Measurements from ENCODE around the gene KRT82. TPM values are rescaled to one million over a fixed set of nuclear protein-coding genes. Genes with fewer than 3 reads are reported as not detected.
A peak's percentile ranks its signal among the peaks of the same experiment; 100 is the strongest.

KRT82 gene
- total and polyA plus RNA-seq, 2 experiments from 2014 or later, result not detected

GRCh38 chr12:52442600-52443061 is 36.5 kb upstream of the KRT82 start:
- Histone ChIP-seq H3K9me2 (replicated peaks; ENCODE audit: insufficient read depth) (no peaks in the 10 kb centered on the region), H3K4me3 (no peak overlapping the region), H4K20me1 (ENCODE audit: insufficient read depth, poor library complexity, severe bottlenecking) (no peaks in the 10 kb centered on the region), H3K36me3 (replicated peaks; ENCODE audit: insufficient read depth, low read depth) (no peaks in the 10 kb centered on the region), H3K27me3 (no peaks in the 10 kb centered on the region), H3K9me3 (ENCODE audit: low read depth) (no peaks in the 10 kb centered on the region), H3K4me2 (no peak overlapping the region), H2AFZ (no peak overlapping the region), H3K79me2 (no peaks in the 10 kb centered on the region), H3K4me1 (ENCODE audit: insufficient read depth) (peaks cover 19% of the 10 kb centered on the region), H3K27ac (peak overlapping the region; percentile 76)
- 30% methylated on average over 6 of the region's 6 CpGs for WGBS (ENCODE audit: low lambda C conversion rate, missing lambda C conversion rate)
- TF ChIP-seq, protein P1, sequence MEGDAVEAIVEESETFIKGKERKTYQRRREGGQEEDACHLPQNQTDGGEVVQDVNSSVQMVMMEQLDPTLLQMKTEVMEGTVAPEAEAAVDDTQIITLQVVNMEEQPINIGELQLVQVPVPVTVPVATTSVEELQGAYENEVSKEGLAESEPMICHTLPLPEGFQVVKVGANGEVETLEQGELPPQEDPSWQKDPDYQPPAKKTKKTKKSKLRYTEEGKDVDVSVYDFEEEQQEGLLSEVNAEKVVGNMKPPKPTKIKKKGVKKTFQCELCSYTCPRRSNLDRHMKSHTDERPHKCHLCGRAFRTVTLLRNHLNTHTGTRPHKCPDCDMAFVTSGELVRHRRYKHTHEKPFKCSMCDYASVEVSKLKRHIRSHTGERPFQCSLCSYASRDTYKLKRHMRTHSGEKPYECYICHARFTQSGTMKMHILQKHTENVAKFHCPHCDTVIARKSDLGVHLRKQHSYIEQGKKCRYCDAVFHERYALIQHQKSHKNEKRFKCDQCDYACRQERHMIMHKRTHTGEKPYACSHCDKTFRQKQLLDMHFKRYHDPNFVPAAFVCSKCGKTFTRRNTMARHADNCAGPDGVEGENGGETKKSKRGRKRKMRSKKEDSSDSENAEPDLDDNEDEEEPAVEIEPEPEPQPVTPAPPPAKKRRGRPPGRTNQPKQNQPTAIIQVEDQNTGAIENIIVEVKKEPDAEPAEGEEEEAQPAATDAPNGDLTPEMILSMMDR (IDR thresholded peaks at IDR 0.05; ENCODE audit: poor library complexity), result peak; percentile 26
- TF ChIP-seq EZH2phosphoT487 (IDR thresholded peaks at IDR 0.05; ENCODE audit: low read depth, severe bottlenecking, unreplicated experiment), result no peak
- peak; percentile 73 for DNase-seq (ENCODE audit: low spot score)

DNA sequence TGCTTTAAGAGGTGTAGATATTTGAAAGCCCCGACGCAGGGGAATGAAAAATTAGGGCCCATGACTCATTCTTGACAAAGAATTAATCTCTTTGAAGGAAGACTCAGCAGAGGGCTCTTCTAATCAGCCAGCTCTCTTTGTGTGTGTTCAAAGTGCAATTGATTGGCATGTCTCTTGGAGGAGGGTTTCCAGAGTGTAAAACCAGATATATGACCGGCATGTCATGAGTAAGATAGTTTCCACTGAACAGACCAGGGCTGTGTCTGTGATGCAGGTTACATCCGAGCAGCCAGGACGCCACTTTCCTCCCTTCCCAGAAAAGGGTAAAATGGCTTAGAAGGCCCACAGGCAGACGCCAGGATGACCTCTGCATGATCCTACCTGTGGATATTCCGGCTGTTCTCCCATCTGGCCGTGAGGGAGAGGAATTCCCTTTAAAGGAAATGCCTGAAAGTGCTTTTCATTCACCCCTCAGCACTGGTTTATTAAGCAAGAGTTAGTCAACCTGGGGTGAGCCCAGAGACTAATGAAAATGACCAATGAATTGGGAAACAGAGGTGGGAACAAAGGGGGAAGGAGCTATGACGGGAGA is 35.3 kb upstream of the KRT82 start:
- Histone ChIP-seq H4K20me1 (ENCODE audit: insufficient read depth, poor library complexity, severe bottlenecking) (no peaks in the 10 kb centered on the region), H2AFZ (no peak overlapping the region), H3K27ac (peak overlapping the region; percentile 76), H3K27me3 (no peaks in the 10 kb centered on the region), H3K4me1 (ENCODE audit: insufficient read depth) (peaks cover 24% of the 10 kb centered on the region), H3K4me2 (peak overlapping the region; percentile 36), H3K4me3 (no peak overlapping the region), H3K9me2 (replicated peaks; ENCODE audit: insufficient read depth) (no peaks in the 10 kb centered on the region), H3K9me3 (ENCODE audit: low read depth) (no peaks in the 10 kb centered on the region), H3K79me2 (no peaks in the 10 kb centered on the region), H3K36me3 (replicated peaks; ENCODE audit: insufficient read depth, low read depth) (no peaks in the 10 kb centered on the region)
- 34% methylated on average over 9 of the region's 9 CpGs for WGBS (ENCODE audit: low lambda C conversion rate, missing lambda C conversion rate)
- peak; percentile 71 for DNase-seq (ENCODE audit: low spot score)
- TF ChIP-seq EZH2phosphoT487 (IDR thresholded peaks at IDR 0.05; ENCODE audit: low read depth, severe bottlenecking, unreplicated experiment), result no peak
- TF ChIP-seq, protein P1 (IDR thresholded peaks at IDR 0.05; ENCODE audit: poor library complexity), result no peak
- TF ChIP-seq EZH2 (IDR thresholded peaks at IDR 0.05; ENCODE audit: borderline replicate concordance), result no peak

DNA sequence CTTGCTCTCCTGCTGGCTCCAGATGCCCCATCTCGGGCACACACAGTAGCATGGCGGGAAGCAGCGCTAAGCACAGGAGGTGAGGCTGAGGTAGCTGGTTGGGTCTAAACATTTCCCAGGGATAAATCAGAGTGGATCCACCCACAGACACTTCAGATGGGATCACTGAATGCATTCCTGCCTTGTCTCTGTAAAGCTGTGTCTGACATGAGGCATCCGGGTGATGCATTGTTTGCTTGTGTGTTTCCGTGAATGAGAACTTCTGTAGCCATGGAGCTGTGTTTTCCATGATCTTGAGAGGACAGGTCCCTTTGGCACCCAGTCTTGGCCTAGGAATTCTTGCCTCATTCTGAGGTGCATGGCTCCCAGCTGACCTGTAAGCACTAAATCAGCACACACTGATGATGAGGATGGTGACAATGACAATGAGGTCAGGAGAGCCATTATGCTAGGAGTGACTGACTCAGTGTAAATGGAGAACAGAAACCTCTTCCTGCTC is 34.7 kb upstream of the KRT82 start:
- Histone ChIP-seq H2AFZ (no peak overlapping the region), H4K20me1 (ENCODE audit: insufficient read depth, poor library complexity, severe bottlenecking) (no peaks in the 10 kb centered on the region), H3K9me2 (replicated peaks; ENCODE audit: insufficient read depth) (no peaks in the 10 kb centered on the region), H3K27ac (peak overlapping the region; percentile 76), H3K9me3 (ENCODE audit: low read depth) (no peaks in the 10 kb centered on the region), H3K36me3 (replicated peaks; ENCODE audit: insufficient read depth, low read depth) (no peaks in the 10 kb centered on the region), H3K4me3 (no peak overlapping the region), H3K4me2 (no peak overlapping the region), H3K79me2 (no peaks in the 10 kb centered on the region), H3K4me1 (ENCODE audit: insufficient read depth) (peaks cover 24% of the 10 kb centered on the region), H3K27me3 (no peaks in the 10 kb centered on the region)
- DNase-seq (ENCODE audit: low spot score), result peak; percentile 50
- TF ChIP-seq, protein P1 (IDR thresholded peaks at IDR 0.05; ENCODE audit: poor library complexity), result no peak
- TF ChIP-seq EZH2 (IDR thresholded peaks at IDR 0.05; ENCODE audit: borderline replicate concordance), result no peak
- TF ChIP-seq EZH2phosphoT487 (IDR thresholded peaks at IDR 0.05; ENCODE audit: low read depth, severe bottlenecking, unreplicated experiment), result no peak
- WGBS (ENCODE audit: low lambda C conversion rate, missing lambda C conversion rate), result 67% methylated on average over 5 of the region's 5 CpGs

All from hepatocyte (in vitro differentiated cells).